WTC11 (cell line): Measurements from ENCODE around the gene GRIN1. TPM values are rescaled to one million over a fixed set of nuclear protein-coding genes. Genes with fewer than 3 reads are reported as not detected.

Experiments
- CREB1 ChIP-seq: sonication (generic); formaldehyde crosslinking; IDR thresholded peaks from 2 replicates; pipeline ENCODE4 v1.8.0; 2023; ENCODE audit warnings: mild to moderate bottlenecking, missing genetic modification reagents
- ELF4 ChIP-seq: sonication (generic); formaldehyde crosslinking; IDR thresholded peaks from 2 replicates; pipeline ENCODE4 v1.8.1; 2022; ENCODE audit warnings: low read depth, mild to moderate bottlenecking, moderate library complexity, missing genetic modification reagents
- EMX1 ChIP-seq: fragments of 250-450 bp; sonication (Bioruptor Pico); IDR thresholded peaks from 2 replicates; pipeline ENCODE4 v1.8.0; 2021; ENCODE audit warnings: mild to moderate bottlenecking
- ETV6 ChIP-seq: sonication (generic); formaldehyde crosslinking; IDR thresholded peaks from 2 replicates; pipeline ENCODE4 v1.8.1; 2022; ENCODE audit warnings: mild to moderate bottlenecking, missing genetic modification reagents
- FOXP1 ChIP-seq: sonication (generic); formaldehyde crosslinking; IDR thresholded peaks from 2 replicates; pipeline ENCODE4 v1.8.0; 2022; ENCODE audit warnings: missing genetic modification reagents, mild to moderate bottlenecking, moderate library complexity, borderline replicate concordance
- KAT7 ChIP-seq: sonication (generic); formaldehyde crosslinking; IDR thresholded peaks from 2 replicates; pipeline ENCODE4 v1.8.1; 2023; ENCODE audit warnings: missing genetic modification reagents, mild to moderate bottlenecking, borderline replicate concordance
- MXD4 ChIP-seq: fragments of 250-450 bp; sonication (Bioruptor Pico); IDR thresholded peaks from 2 replicates; pipeline ENCODE4 v1.8.0; 2021; ENCODE audit warnings: mild to moderate bottlenecking, moderate library complexity, borderline replicate concordance
- NFE2L1 ChIP-seq: sonication (generic); formaldehyde crosslinking; IDR thresholded peaks from 2 replicates; pipeline ENCODE4 v1.8.1; 2023; ENCODE audit warnings: missing genetic modification reagents
- SMAD3 ChIP-seq: sonication (generic); formaldehyde crosslinking; IDR thresholded peaks from 2 replicates; pipeline ENCODE4 v1.8.0; 2022; ENCODE audit warnings: missing genetic modification reagents, mild to moderate bottlenecking, borderline replicate concordance
- SMAD4 ChIP-seq: sonication (generic); formaldehyde crosslinking; IDR thresholded peaks from 2 replicates; pipeline ENCODE4 v1.8.0; 2022; ENCODE audit warnings: mild to moderate bottlenecking, missing genetic modification reagents
- SOX15 ChIP-seq: fragments of 250-450 bp; sonication (Bioruptor Pico); IDR thresholded peaks from 2 replicates; pipeline ENCODE4 v1.9.0; 2021; ENCODE audit warnings: mild to moderate bottlenecking
- TCF7 ChIP-seq: sonication (generic); formaldehyde crosslinking; IDR thresholded peaks from 2 replicates; pipeline ENCODE4 v1.8.0; 2022; ENCODE audit warnings: mild to moderate bottlenecking, low read depth, missing genetic modification reagents, moderate library complexity
- ZBTB21 ChIP-seq: sonication (generic); formaldehyde crosslinking; IDR thresholded peaks from 2 replicates; pipeline ENCODE4 v1.8.1; 2023; ENCODE audit warnings: mild to moderate bottlenecking, missing genetic modification reagents, borderline replicate concordance
- ZNF138 ChIP-seq: sonication (generic); formaldehyde crosslinking; conservative IDR thresholded peaks from 2 replicates; pipeline ENCODE4 v1.8.1; 2022; ENCODE audit warnings: mild to moderate bottlenecking, moderate library complexity, missing genetic modification reagents
- ZNF317 ChIP-seq: sonication (generic); formaldehyde crosslinking; IDR thresholded peaks from 2 replicates; pipeline ENCODE4 v1.8.1; 2023; ENCODE audit warnings: low read depth, mild to moderate bottlenecking, moderate library complexity, missing genetic modification reagents, borderline replicate concordance
- ZNF423 ChIP-seq: fragments of 250-450 bp; sonication (Bioruptor Pico); IDR thresholded peaks from 2 replicates; pipeline ENCODE4 v2.1.2; 2022; ENCODE audit warnings: mild to moderate bottlenecking, moderate library complexity
- ZNF671 ChIP-seq: fragments of 250-450 bp; sonication (Bioruptor Pico); IDR thresholded peaks from 2 replicates; pipeline ENCODE4 v1.8.0; 2021; ENCODE audit warnings: mild to moderate bottlenecking
- total RNA-seq: library from RNA; stranded (reverse); gene quantifications from 3 replicates; pipeline ENCODE4 v1.2.3, GENCODE V29; 2021
- TF ChIP-seq, protein P1 (sequence below): sonication (generic); formaldehyde crosslinking; IDR thresholded peaks from 2 replicates; pipeline ENCODE4 v1.8.1; 2022; ENCODE audit warnings: missing genetic modification reagents, borderline replicate concordance
- TF ChIP-seq, protein P2 (sequence below): sonication (generic); formaldehyde crosslinking; IDR thresholded peaks from 2 replicates; pipeline ENCODE4 v1.8.1; 2023; ENCODE audit warnings: mild to moderate bottlenecking, missing genetic modification reagents, borderline replicate concordance
- TF ChIP-seq, protein P3 (sequence below): sonication (generic); formaldehyde crosslinking; IDR thresholded peaks from 2 replicates; pipeline ENCODE4 v1.8.1; 2023; ENCODE audit warnings: mild to moderate bottlenecking, missing genetic modification reagents
- TF ChIP-seq, protein P4 (sequence below): sonication (generic); formaldehyde crosslinking; IDR thresholded peaks from 2 replicates; pipeline ENCODE4 v1.8.0; 2023; ENCODE audit warnings: missing genetic modification reagents
- TF ChIP-seq, protein P5 (sequence below): sonication (generic); formaldehyde crosslinking; IDR thresholded peaks from 2 replicates; pipeline ENCODE4 v1.8.0; 2022; ENCODE audit warnings: mild to moderate bottlenecking, missing genetic modification reagents
- TF ChIP-seq, protein P6 (sequence below): sonication (generic); formaldehyde crosslinking; IDR thresholded peaks from 2 replicates; pipeline ENCODE4 v1.8.1; 2023; ENCODE audit warnings: mild to moderate bottlenecking, missing genetic modification reagents, moderate library complexity
- TF ChIP-seq, protein P7 (sequence below): sonication (generic); formaldehyde crosslinking; conservative IDR thresholded peaks from 2 replicates; pipeline ENCODE4 v1.8.1; 2023; ENCODE audit warnings: mild to moderate bottlenecking, low read depth, missing genetic modification reagents, moderate library complexity
- TF ChIP-seq, protein P8 (sequence below): fragments of 250-450 bp; sonication (Bioruptor Pico); conservative IDR thresholded peaks from 2 replicates; pipeline ENCODE4 v1.9.0; 2021; ENCODE audit warnings: mild to moderate bottlenecking

Gene GRIN1
- total RNA-seq, 1 experiment from 2014 or later, result 4.1 TPM

DNA sequence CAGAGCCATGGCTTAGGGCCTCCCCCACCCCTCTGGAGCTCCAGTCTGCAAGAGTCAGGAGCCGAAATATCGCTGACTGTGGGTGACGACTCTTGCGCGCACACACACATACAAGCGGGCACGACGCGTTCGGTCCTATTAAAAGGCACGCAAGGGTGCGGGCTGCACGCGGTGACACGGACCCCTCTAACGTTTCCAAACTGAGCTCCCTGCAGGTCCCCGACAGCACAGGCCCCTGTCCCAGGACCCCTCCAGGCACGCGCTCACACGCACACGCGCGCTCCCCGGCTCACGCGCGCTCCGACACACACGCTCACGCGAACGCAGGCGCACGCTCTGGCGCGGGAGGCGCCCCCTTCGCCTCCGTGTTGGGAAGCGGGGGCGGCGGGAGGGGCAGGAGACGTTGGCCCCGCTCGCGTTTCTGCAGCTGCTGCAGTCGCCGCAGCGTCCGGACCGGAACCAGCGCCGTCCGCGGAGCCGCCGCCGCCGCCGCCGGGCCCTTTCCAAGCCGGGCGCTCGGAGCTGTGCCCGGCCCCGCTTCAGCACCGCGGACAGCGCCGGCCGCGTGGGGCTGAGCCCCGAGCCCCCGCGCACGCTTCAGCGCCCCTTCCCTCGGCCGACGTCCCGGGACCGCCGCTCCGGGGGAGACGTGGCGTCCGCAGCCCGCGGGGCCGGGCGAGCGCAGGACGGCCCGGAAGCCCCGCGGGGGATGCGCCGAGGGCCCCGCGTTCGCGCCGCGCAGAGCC is at the start of gene GRIN1 (continued):
- TF ChIP-seq, protein P1, sequence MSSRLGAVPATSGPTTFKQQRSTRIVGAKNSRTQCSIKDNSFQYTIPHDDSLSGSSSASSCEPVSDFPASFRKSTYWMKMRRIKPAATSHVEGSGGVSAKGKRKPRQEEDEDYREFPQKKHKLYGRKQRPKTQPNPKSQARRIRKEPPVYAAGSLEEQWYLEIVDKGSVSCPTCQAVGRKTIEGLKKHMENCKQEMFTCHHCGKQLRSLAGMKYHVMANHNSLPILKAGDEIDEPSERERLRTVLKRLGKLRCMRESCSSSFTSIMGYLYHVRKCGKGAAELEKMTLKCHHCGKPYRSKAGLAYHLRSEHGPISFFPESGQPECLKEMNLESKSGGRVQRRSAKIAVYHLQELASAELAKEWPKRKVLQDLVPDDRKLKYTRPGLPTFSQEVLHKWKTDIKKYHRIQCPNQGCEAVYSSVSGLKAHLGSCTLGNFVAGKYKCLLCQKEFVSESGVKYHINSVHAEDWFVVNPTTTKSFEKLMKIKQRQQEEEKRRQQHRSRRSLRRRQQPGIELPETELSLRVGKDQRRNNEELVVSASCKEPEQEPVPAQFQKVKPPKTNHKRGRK (CRISPR knock-in tag), result no peak
- peak; percentile 61 for TF ChIP-seq ZNF317 (CRISPR knock-in tag)
- TF ChIP-seq, protein P2, sequence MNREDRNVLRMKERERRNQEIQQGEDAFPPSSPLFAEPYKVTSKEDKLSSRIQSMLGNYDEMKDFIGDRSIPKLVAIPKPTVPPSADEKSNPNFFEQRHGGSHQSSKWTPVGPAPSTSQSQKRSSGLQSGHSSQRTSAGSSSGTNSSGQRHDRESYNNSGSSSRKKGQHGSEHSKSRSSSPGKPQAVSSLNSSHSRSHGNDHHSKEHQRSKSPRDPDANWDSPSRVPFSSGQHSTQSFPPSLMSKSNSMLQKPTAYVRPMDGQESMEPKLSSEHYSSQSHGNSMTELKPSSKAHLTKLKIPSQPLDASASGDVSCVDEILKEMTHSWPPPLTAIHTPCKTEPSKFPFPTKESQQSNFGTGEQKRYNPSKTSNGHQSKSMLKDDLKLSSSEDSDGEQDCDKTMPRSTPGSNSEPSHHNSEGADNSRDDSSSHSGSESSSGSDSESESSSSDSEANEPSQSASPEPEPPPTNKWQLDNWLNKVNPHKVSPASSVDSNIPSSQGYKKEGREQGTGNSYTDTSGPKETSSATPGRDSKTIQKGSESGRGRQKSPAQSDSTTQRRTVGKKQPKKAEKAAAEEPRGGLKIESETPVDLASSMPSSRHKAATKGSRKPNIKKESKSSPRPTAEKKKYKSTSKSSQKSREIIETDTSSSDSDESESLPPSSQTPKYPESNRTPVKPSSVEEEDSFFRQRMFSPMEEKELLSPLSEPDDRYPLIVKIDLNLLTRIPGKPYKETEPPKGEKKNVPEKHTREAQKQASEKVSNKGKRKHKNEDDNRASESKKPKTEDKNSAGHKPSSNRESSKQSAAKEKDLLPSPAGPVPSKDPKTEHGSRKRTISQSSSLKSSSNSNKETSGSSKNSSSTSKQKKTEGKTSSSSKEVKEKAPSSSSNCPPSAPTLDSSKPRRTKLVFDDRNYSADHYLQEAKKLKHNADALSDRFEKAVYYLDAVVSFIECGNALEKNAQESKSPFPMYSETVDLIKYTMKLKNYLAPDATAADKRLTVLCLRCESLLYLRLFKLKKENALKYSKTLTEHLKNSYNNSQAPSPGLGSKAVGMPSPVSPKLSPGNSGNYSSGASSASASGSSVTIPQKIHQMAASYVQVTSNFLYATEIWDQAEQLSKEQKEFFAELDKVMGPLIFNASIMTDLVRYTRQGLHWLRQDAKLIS (CRISPR knock-in tag), result no peak
- no peak for TF ChIP-seq CREB1 (CRISPR knock-in tag)
- TF ChIP-seq ZBTB21 (CRISPR knock-in tag), result no peak
- no peak for TF ChIP-seq ZNF671
- TF ChIP-seq SMAD3, result no peak
- TF ChIP-seq, protein P3, sequence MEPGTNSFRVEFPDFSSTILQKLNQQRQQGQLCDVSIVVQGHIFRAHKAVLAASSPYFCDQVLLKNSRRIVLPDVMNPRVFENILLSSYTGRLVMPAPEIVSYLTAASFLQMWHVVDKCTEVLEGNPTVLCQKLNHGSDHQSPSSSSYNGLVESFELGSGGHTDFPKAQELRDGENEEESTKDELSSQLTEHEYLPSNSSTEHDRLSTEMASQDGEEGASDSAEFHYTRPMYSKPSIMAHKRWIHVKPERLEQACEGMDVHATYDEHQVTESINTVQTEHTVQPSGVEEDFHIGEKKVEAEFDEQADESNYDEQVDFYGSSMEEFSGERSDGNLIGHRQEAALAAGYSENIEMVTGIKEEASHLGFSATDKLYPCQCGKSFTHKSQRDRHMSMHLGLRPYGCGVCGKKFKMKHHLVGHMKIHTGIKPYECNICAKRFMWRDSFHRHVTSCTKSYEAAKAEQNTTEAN (CRISPR knock-in tag), result no peak
- peak; percentile 48; the same call in 1 of the 2 replicates for TF ChIP-seq ZNF423
- TF ChIP-seq EMX1, result no peak
- peak; percentile 94 for TF ChIP-seq FOXP1 (CRISPR knock-in tag)
- no peak for TF ChIP-seq ZNF138 (CRISPR knock-in tag)
- peak; percentile 95 for TF ChIP-seq TCF7 (CRISPR knock-in tag)
- TF ChIP-seq MXD4, result no peak
- TF ChIP-seq, protein P4, sequence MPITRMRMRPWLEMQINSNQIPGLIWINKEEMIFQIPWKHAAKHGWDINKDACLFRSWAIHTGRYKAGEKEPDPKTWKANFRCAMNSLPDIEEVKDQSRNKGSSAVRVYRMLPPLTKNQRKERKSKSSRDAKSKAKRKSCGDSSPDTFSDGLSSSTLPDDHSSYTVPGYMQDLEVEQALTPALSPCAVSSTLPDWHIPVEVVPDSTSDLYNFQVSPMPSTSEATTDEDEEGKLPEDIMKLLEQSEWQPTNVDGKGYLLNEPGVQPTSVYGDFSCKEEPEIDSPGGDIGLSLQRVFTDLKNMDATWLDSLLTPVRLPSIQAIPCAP (CRISPR knock-in tag), result no peak
- TF ChIP-seq, protein P5, sequence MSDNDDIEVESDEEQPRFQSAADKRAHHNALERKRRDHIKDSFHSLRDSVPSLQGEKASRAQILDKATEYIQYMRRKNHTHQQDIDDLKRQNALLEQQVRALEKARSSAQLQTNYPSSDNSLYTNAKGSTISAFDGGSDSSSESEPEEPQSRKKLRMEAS (CRISPR knock-in tag), result no peak
- TF ChIP-seq ETV6 (CRISPR knock-in tag), result peak; percentile 77
- TF ChIP-seq, protein P6, sequence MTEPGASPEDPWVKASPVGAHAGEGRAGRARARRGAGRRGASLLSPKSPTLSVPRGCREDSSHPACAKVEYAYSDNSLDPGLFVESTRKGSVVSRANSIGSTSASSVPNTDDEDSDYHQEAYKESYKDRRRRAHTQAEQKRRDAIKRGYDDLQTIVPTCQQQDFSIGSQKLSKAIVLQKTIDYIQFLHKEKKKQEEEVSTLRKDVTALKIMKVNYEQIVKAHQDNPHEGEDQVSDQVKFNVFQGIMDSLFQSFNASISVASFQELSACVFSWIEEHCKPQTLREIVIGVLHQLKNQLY (CRISPR knock-in tag), result no peak; the same call in 1 of the 2 replicates
- TF ChIP-seq ELF4 (CRISPR knock-in tag), result 0 out of 2 replicates have a peak, but pooled peaks have one; percentile 53
- 0 out of 2 replicates have a peak, but pooled peaks have one; percentile 77 for TF ChIP-seq KAT7
- no peak for TF ChIP-seq SMAD4
- no peak for TF ChIP-seq NFE2L1 (CRISPR knock-in tag)
- TF ChIP-seq, protein P7, sequence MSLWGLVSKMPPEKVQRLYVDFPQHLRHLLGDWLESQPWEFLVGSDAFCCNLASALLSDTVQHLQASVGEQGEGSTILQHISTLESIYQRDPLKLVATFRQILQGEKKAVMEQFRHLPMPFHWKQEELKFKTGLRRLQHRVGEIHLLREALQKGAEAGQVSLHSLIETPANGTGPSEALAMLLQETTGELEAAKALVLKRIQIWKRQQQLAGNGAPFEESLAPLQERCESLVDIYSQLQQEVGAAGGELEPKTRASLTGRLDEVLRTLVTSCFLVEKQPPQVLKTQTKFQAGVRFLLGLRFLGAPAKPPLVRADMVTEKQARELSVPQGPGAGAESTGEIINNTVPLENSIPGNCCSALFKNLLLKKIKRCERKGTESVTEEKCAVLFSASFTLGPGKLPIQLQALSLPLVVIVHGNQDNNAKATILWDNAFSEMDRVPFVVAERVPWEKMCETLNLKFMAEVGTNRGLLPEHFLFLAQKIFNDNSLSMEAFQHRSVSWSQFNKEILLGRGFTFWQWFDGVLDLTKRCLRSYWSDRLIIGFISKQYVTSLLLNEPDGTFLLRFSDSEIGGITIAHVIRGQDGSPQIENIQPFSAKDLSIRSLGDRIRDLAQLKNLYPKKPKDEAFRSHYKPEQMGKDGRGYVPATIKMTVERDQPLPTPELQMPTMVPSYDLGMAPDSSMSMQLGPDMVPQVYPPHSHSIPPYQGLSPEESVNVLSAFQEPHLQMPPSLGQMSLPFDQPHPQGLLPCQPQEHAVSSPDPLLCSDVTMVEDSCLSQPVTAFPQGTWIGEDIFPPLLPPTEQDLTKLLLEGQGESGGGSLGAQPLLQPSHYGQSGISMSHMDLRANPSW (CRISPR knock-in tag), result 0 out of 2 replicates have a peak, but pooled peaks have one; percentile 62
- TF ChIP-seq SOX15 (CRISPR knock-in tag), result no peak
- TF ChIP-seq, protein P8, sequence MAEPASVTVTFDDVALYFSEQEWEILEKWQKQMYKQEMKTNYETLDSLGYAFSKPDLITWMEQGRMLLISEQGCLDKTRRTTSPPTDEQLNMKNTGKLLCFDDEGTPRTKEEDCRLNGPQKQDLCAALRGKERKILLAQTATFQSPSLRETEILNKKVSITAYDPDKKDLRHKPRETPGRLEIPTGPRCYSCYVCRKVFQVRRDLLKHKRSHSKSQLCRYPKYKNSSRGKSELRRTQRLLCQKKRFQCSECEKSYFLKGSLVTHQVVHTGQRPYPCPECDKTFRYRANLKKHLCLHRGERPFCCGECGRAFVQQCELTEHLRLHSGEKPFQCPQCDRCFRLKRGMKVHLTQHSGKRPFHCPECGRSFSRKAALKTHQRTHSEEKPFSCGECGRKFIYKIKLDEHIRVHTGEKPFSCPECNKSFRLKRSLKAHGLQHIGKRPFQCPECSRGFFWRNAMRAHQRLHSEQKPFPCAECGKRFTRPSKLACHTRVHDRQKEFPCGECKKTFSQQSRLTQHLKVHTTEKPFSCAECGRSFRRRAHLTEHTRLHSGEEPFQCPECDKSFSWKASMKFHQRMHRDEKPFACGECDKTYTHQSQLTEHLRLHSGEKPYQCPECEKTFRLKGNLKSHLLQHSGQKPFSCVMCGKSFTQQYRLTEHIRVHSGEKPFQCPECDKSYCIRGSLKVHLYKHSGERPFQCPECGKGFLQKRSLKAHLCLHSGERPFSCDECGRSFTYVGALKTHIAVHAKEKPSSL, result no peak
